DLD1 (cell line): ENCODE results near the gene TUBA4A.
"Not testable (repeated sequence)": the region's sequence is repeated elsewhere in the genome, so short reads cannot be mapped to it uniquely, and the experiment has no call there.

Experiments
- in situ Hi-C: cut with HindIII; loops from 2 replicates; pipeline ENCODE4 v1.10.0; 2017; ENCODE audit warnings: low sequenced_read_pairs

The TUBA4A gene

GRCh38 chr2:219269362-219270054, 15.8 kb upstream of the TUBA4A start:
- in situ Hi-C loops, result loop anchor here (10.0 kb wide), 1 partner anchor 225 kb away; the partner anchor contains the start of gene CFAP65

- in situ Hi-C loops, result loop anchor here (10.0 kb wide), 1 partner anchor 223 kb away; the partner anchor contains the start of gene CFAP65
Measured at GRCh38 chr2:219268294-219268693, 14.6 kb upstream of the TUBA4A start.

GRCh38 chr2:219266886-219267285, 13.2 kb upstream of the TUBA4A start:
- in situ Hi-C loops, result loop anchor here (10.0 kb wide), 1 partner anchor 222 kb away; the partner anchor contains the start of gene CFAP65

GRCh38 chr2:219266232-219266631, 12.5 kb upstream of the TUBA4A start:
- in situ Hi-C loops, result loop anchor here (10.0 kb wide), 1 partner anchor 221 kb away; the partner anchor contains the start of gene CFAP65

GRCh38 chr2:219261024-219261855, 7.5 kb upstream of the TUBA4A start:
- in situ Hi-C loops, result loop anchor here (10.0 kb wide), 1 partner anchor 216 kb away; the partner anchor contains the start of gene CFAP65

- in situ Hi-C loops, result not testable (repeated sequence)
Measured at GRCh38 chr2:219258942-219259341, 5.2 kb upstream of the TUBA4A start.

GRCh38 chr2:219254590-219255201, 978 bp upstream of the TUBA4A start:
- in situ Hi-C loops, result no loop called here

GRCh38 chr2:219252900-219253752, 592 bp downstream of the TUBA4A start, which contains the start of gene TUBA4B:
TUBA4B (plus strand) TSS chr2:219253243; CDS start chr2:219253408, 165 bp downstream.
- in situ Hi-C loops, result no loop called here

- in situ Hi-C loops, result no loop called here
Measured at GRCh38 chr2:219252570-219252899, 1.2 kb downstream of the TUBA4A start.

GRCh38 chr2:219252084-219252483, 1.6 kb downstream of the TUBA4A start:
- in situ Hi-C loops, result no loop called here

- in situ Hi-C loops, result no loop called here
Measured at GRCh38 chr2:219251656-219252055, 2.1 kb downstream of the TUBA4A start.

GRCh38 chr2:219250049-219250781, 3.5 kb downstream of the TUBA4A start:
- in situ Hi-C loops, result no loop called here

GRCh38 chr2:219249203-219249980, 4.3 kb downstream of the TUBA4A start:
- in situ Hi-C loops, result no loop called here

- in situ Hi-C loops, result no loop called here
Measured at GRCh38 chr2:219248845-219249202, 4.9 kb downstream of the TUBA4A start.

GRCh38 chr2:219247678-219248642, 5.8 kb downstream of the TUBA4A start:
- in situ Hi-C loops, result no loop called here

GRCh38 chr2:219246559-219246958, 7.2 kb downstream of the TUBA4A start:
- in situ Hi-C loops, result no loop called here

- in situ Hi-C loops, result no loop called here
Measured at GRCh38 chr2:219245899-219246230, 7.9 kb downstream of the TUBA4A start.
